WTC11 (cell line): ENCODE results near the gene TEX19. TPM values are rescaled to one million over a fixed set of nuclear protein-coding genes. Genes with fewer than 3 reads are reported as not detected.
"Not testable (repeated sequence)": the region's sequence is repeated elsewhere in the genome, so short reads cannot be mapped to it uniquely, and the experiment has no call there.

ENCODE experiments used
- ATAC-seq: fragments of 200-7000 bp; cut with Tn5 transposase; 2 replicates; pipeline ENCODE4 v1.10.0; 2021; ENCODE audit warnings: mild to moderate bottlenecking, moderate library complexity
- CTCF ChIA-PET: fragments of 300-600 bp; sonication (Branson Sonifier 250); formaldehyde crosslinking; loops from one replicate; lab custom pipeline; 2021; ENCODE audit warnings: antibody characterized with exemption; lab: Charles Lee
- POLR2A ChIA-PET: fragments of 350-600 bp; sonication (Branson Sonifier 250); formaldehyde crosslinking; loops from one replicate; lab custom pipeline; 2021; ENCODE audit warnings: antibody characterized with exemption; lab: Charles Lee
- DNase-seq: peaks from one replicate; pipeline ENCODE4 v3.0.0; 2021; ENCODE audit warnings: low spot score
- H3K27ac Mint-ChIP-seq: 2 replicates; pipeline ENCODE4 v1.8.0; 2021; ENCODE audit warnings: mixed read lengths
- H3K27me3 Mint-ChIP-seq: 2 replicates; pipeline ENCODE4 v1.8.0; 2021; ENCODE audit warnings: low read depth, mild to moderate bottlenecking, moderate library complexity, mixed read lengths
- H3K36me3 Mint-ChIP-seq: 2 replicates; pipeline ENCODE4 v1.8.0; 2021; ENCODE audit warnings: mixed read lengths
- H3K4me1 Mint-ChIP-seq: 2 replicates; pipeline ENCODE4 v1.8.0; 2022; ENCODE audit warnings: mixed read lengths
- H3K4me3 Mint-ChIP-seq: 2 replicates; pipeline ENCODE4 v1.8.0; 2021; ENCODE audit warnings: mild to moderate bottlenecking, moderate library complexity, mixed read lengths
- H3K9me3 Mint-ChIP-seq: 2 replicates; pipeline ENCODE4 v1.8.0; 2021; ENCODE audit warnings: mixed read lengths
- CREB1 ChIP-seq: sonication (generic); formaldehyde crosslinking; IDR thresholded peaks from 2 replicates; pipeline ENCODE4 v1.8.0; 2023; ENCODE audit warnings: mild to moderate bottlenecking, missing genetic modification reagents
- GTF2I ChIP-seq: fragments of 250-450 bp; sonication (Bioruptor Pico); conservative IDR thresholded peaks from 2 replicates; pipeline ENCODE4 v1.4.0; 2021; ENCODE audit warnings: mild to moderate bottlenecking
- KAT7 ChIP-seq: sonication (generic); formaldehyde crosslinking; IDR thresholded peaks from 2 replicates; pipeline ENCODE4 v1.8.1; 2023; ENCODE audit warnings: missing genetic modification reagents, mild to moderate bottlenecking, borderline replicate concordance
- MXD4 ChIP-seq: fragments of 250-450 bp; sonication (Bioruptor Pico); IDR thresholded peaks from 2 replicates; pipeline ENCODE4 v1.8.0; 2021; ENCODE audit warnings: mild to moderate bottlenecking, moderate library complexity, borderline replicate concordance
- NR1H2 ChIP-seq: sonication (generic); formaldehyde crosslinking; IDR thresholded peaks from 2 replicates; pipeline ENCODE4 v1.9.0; 2021; ENCODE audit warnings: mild to moderate bottlenecking, moderate library complexity, missing genetic modification reagents
- SMAD4 ChIP-seq: sonication (generic); formaldehyde crosslinking; IDR thresholded peaks from 2 replicates; pipeline ENCODE4 v1.8.0; 2022; ENCODE audit warnings: mild to moderate bottlenecking, missing genetic modification reagents
- TP53 ChIP-seq: sonication (generic); formaldehyde crosslinking; IDR thresholded peaks from 2 replicates; pipeline ENCODE4 v1.8.1; 2023; ENCODE audit warnings: mild to moderate bottlenecking, missing genetic modification reagents
- total RNA-seq: library from RNA; stranded (reverse); gene quantifications from 3 replicates; pipeline ENCODE4 v1.2.3, GENCODE V29; 2021
- TF ChIP-seq, protein P1 (sequence below): fragments of 250-450 bp; sonication (Bioruptor Pico); IDR thresholded peaks from 2 replicates; pipeline ENCODE4 v1.9.0; 2021; ENCODE audit warnings: mild to moderate bottlenecking
- TF ChIP-seq, protein P2 (sequence below): fragments of 200-600 bp; IDR thresholded peaks from 2 replicates; pipeline ENCODE4 v1.8.0; 2022; ENCODE audit warnings: antibody characterized with exemption
- TF ChIP-seq, protein P3 (sequence below): sonication (generic); formaldehyde crosslinking; IDR thresholded peaks from 2 replicates; pipeline ENCODE4 v1.8.0; 2023; ENCODE audit warnings: missing genetic modification reagents
- TF ChIP-seq, protein P4 (sequence below): sonication (generic); formaldehyde crosslinking; IDR thresholded peaks from 2 replicates; pipeline ENCODE4 v1.8.1; 2023; ENCODE audit warnings: mild to moderate bottlenecking, moderate library complexity, missing genetic modification reagents
- TF ChIP-seq, protein P5 (sequence below): sonication (generic); formaldehyde crosslinking; IDR thresholded peaks from 2 replicates; pipeline ENCODE4 v1.8.0; 2022; ENCODE audit warnings: missing genetic modification reagents

TEX19 gene
- total RNA-seq, 1 experiment from 2014 or later: 1.4 TPM

DNA sequence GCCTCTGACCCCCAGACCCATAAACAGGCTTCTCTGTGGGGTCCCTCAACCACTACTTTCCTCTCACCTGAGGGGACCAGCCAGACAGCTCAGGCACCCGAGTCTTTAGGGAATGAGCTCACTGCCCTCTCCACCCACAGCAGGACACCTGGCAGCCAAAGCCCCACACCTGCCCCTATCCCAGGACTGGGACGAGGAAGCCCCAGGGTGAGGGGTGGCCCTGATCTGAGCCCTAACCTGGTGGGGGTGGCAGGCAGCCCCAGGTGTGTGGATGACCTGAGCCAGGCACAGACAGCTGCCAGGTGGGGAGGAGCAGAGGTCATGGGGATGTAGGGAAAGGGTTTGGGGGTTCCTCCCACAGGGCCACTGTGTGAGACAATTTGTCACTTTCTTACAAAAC is 1.7 kb upstream of the TEX19 start (continued):
- TF ChIP-seq, protein P1, sequence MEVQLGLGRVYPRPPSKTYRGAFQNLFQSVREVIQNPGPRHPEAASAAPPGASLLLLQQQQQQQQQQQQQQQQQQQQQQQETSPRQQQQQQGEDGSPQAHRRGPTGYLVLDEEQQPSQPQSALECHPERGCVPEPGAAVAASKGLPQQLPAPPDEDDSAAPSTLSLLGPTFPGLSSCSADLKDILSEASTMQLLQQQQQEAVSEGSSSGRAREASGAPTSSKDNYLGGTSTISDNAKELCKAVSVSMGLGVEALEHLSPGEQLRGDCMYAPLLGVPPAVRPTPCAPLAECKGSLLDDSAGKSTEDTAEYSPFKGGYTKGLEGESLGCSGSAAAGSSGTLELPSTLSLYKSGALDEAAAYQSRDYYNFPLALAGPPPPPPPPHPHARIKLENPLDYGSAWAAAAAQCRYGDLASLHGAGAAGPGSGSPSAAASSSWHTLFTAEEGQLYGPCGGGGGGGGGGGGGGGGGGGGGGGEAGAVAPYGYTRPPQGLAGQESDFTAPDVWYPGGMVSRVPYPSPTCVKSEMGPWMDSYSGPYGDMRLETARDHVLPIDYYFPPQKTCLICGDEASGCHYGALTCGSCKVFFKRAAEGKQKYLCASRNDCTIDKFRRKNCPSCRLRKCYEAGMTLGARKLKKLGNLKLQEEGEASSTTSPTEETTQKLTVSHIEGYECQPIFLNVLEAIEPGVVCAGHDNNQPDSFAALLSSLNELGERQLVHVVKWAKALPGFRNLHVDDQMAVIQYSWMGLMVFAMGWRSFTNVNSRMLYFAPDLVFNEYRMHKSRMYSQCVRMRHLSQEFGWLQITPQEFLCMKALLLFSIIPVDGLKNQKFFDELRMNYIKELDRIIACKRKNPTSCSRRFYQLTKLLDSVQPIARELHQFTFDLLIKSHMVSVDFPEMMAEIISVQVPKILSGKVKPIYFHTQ (CRISPR knock-in tag): no peak
- TF ChIP-seq KAT7 (CRISPR knock-in tag) (no peak), MXD4 (no peak), TP53 (CRISPR knock-in tag) (no peak), GTF2I (CRISPR knock-in tag) (no peak), CREB1 (no peak), NR1H2 (CRISPR knock-in tag) (no peak), SMAD4 (no peak)
- TF ChIP-seq, protein P2, sequence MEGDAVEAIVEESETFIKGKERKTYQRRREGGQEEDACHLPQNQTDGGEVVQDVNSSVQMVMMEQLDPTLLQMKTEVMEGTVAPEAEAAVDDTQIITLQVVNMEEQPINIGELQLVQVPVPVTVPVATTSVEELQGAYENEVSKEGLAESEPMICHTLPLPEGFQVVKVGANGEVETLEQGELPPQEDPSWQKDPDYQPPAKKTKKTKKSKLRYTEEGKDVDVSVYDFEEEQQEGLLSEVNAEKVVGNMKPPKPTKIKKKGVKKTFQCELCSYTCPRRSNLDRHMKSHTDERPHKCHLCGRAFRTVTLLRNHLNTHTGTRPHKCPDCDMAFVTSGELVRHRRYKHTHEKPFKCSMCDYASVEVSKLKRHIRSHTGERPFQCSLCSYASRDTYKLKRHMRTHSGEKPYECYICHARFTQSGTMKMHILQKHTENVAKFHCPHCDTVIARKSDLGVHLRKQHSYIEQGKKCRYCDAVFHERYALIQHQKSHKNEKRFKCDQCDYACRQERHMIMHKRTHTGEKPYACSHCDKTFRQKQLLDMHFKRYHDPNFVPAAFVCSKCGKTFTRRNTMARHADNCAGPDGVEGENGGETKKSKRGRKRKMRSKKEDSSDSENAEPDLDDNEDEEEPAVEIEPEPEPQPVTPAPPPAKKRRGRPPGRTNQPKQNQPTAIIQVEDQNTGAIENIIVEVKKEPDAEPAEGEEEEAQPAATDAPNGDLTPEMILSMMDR: no peak
- TF ChIP-seq, protein P3, sequence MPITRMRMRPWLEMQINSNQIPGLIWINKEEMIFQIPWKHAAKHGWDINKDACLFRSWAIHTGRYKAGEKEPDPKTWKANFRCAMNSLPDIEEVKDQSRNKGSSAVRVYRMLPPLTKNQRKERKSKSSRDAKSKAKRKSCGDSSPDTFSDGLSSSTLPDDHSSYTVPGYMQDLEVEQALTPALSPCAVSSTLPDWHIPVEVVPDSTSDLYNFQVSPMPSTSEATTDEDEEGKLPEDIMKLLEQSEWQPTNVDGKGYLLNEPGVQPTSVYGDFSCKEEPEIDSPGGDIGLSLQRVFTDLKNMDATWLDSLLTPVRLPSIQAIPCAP: no peak
- TF ChIP-seq, protein P4, sequence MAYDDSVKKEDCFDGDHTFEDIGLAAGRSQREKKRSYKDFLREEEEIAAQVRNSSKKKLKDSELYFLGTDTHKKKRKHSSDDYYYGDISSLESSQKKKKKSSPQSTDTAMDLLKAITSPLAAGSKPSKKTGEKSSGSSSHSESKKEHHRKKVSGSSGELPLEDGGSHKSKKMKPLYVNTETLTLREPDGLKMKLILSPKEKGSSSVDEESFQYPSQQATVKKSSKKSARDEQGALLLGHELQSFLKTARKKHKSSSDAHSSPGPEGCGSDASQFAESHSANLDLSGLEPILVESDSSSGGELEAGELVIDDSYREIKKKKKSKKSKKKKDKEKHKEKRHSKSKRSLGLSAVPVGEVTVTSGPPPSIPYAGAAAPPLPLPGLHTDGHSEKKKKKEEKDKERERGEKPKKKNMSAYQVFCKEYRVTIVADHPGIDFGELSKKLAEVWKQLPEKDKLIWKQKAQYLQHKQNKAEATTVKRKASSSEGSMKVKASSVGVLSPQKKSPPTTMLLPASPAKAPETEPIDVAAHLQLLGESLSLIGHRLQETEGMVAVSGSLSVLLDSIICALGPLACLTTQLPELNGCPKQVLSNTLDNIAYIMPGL: no peak
- TF ChIP-seq, protein P5, sequence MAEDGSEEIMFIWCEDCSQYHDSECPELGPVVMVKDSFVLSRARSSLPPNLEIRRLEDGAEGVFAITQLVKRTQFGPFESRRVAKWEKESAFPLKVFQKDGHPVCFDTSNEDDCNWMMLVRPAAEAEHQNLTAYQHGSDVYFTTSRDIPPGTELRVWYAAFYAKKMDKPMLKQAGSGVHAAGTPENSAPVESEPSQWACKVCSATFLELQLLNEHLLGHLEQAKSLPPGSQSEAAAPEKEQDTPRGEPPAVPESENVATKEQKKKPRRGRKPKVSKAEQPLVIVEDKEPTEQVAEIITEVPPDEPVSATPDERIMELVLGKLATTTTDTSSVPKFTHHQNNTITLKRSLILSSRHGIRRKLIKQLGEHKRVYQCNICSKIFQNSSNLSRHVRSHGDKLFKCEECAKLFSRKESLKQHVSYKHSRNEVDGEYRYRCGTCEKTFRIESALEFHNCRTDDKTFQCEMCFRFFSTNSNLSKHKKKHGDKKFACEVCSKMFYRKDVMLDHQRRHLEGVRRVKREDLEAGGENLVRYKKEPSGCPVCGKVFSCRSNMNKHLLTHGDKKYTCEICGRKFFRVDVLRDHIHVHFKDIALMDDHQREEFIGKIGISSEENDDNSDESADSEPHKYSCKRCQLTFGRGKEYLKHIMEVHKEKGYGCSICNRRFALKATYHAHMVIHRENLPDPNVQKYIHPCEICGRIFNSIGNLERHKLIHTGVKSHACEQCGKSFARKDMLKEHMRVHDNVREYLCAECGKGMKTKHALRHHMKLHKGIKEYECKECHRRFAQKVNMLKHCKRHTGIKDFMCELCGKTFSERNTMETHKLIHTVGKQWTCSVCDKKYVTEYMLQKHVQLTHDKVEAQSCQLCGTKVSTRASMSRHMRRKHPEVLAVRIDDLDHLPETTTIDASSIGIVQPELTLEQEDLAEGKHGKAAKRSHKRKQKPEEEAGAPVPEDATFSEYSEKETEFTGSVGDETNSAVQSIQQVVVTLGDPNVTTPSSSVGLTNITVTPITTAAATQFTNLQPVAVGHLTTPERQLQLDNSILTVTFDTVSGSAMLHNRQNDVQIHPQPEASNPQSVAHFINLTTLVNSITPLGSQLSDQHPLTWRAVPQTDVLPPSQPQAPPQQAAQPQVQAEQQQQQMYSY (CRISPR knock-in tag): no peak

DNA sequence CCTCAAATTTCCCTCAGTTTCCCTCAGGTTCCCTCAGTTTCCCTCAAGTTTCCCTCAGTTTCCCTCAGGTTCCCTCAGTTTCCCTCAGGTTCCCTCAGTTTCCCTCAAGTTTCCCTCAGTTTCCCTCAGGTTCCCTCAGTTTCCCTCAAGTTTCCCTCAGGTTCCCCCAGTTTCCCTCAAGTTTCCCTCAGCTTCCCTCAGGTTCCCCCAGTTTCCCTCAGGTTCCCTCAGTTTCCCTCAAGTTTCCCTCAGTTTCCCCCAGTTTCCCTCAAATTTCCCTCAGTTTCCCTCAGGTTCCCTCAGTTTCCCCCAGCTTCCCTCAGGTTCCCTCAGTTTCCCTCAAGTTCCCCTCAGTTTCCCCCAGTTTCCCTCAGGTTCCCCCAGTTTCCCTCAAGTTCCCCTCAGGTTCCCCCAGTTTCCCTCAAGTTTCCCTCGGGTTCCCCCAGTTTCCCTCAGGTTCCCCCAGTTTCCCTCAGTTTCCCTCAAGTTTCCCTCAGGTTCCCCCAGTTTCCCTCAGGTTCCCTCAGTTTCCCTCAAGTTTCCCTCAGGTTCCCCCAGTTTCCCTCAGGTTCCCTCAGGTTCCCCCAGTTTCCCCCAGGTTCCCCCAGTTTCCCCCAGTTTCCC is 516 bp downstream of the TEX19 start:
- H3K9me3 Mint-ChIP-seq, H3K27ac Mint-ChIP-seq, DNase-seq, H3K36me3 Mint-ChIP-seq, ATAC-seq, H3K4me1 Mint-ChIP-seq, CTCF ChIA-PET, H3K4me3 Mint-ChIP-seq, POLR2A ChIA-PET: not testable (repeated sequence)
- H3K27me3 Mint-ChIP-seq: peaks cover 17% of the 10 kb centered on the region
